ENCODE data around the gene CDH13. TPM values are rescaled to one million over a fixed set of nuclear protein-coding genes. Genes with fewer than 3 reads are reported as not detected.
A peak's percentile ranks its signal among the peaks of the same experiment; 100 is the strongest.

CDH13 gene
- total RNA-seq, 2 donors from 2014 or later, result 4.1 to 7.1 TPM

- no peak for ATAC-seq
- DNase-seq, result no peak
- intact Hi-C loops (cut with DNase I, micrococcal nuclease), result no loop called here
Observed at GRCh38 chr16:83831456-83831987, 1204.8 kb downstream of the CDH13 start.

- intact Hi-C loops (cut with DNase I, micrococcal nuclease), result no loop called here
- ATAC-seq (no peak), DNase-seq (no peak)
Observed at GRCh38 chr16:83833921-83834320, 1207.2 kb downstream of the CDH13 start.

GRCh38 chr16:83835586-83836566 is 1209.1 kb downstream of the CDH13 start:
- DNase-seq (no peak), ATAC-seq (no peak)

DNA sequence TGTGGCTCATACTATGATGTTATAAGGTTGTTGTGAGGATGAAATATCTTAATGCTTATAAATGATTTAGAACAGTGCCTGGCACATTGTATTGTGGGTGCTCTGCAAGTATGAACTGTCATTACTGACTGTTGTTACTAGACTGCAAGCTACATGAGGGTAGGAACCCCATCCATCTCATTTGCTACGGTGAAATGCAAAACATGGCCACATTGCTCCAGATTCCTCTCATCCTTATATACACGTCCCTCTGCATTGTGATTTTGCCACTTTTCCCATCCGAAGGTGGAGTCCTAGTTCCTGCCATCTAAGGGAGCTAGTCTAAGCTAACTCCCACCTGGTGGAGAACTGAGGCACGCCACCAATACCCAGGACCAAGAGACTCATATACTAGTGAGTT is 1210.8 kb downstream of the CDH13 start:
- no peak for ATAC-seq
- intact Hi-C loops (cut with DNase I, micrococcal nuclease), result no loop called here
- DNase-seq, result no peak

More at GRCh38 chr16:83835586-83836566, 1209.1 kb downstream of the CDH13 start:
- intact Hi-C loops (cut with DNase I, micrococcal nuclease), result no loop called here

DNA sequence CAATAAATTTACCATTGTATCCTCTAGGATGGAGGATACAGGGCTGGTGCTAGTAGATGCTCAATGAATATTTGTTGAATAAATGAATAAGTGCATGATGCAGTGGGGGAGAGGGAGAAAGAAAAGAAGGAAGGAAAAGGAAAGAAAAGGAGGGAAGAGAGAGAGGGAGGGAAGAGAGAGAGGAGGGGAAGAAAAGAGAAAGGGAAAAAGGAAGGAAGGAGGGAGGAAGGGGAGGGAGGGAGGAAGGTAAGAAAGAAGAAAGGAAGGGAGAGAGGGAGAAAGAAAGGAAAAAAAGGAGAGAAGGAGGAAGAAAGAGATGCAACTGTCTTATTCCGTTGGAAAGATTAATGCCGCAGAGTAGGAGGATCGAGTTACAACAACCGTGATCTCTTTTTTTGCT is 1211.4 kb downstream of the CDH13 start:
- no peak for DNase-seq
- ATAC-seq, result no peak
- intact Hi-C loops (cut with DNase I, micrococcal nuclease), result no loop called here

DNA sequence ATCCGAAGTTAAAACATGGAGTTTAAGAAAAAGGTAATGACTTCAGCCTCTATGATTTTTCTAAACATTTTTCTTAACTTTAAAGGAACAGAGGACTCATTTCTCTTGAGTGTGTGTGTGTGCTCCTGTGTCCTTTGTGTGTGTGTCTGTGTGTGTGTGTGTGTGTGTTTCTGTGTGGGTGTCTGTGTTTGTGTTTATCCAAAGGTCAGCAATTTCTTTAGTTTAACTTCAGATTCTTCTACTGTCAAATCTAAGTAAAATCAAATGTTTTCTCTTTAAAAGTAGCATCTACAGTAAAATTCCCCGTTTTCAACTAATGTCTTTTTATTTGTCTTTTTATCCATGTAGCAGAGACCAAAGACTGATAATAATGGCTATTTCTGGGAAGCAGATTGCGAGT is 1212.8 kb downstream of the CDH13 start:
- intact Hi-C loops (cut with DNase I, micrococcal nuclease), result no loop called here
- no peak for DNase-seq
- ATAC-seq, result no peak

DNA sequence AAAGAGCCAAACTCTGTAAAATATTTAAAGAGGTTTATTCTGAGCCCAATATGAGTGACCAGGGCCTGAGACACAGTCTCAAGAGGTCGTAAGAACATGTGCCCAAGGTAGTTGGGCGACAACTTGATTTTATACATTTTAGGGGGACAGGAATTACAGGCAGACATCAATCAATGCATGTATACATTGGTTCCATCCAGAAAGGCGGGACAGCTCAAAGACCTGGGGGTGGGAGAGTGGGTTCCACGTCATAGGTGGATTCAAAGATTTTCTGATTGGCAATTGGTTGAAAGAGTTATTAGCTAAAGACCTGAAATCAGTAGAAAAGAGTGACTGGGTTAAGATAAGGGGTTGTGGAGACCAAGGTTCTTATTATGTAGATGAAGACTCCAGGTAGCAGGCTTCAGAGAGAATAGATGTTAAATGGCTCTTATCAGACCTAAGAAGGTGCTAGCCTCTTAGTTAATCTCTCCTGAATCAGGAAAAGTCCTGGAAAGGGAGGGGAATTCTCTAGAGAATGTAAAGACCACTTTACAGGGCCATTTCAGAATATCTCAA is 1213.4 kb downstream of the CDH13 start:
- no peak for DNase-seq
- intact Hi-C loops (cut with DNase I, micrococcal nuclease), result no loop called here
- ATAC-seq, result no peak

- intact Hi-C loops (cut with DNase I, micrococcal nuclease), result no loop called here
- DNase-seq, result no peak
- ATAC-seq, result no peak
Observed at GRCh38 chr16:83842291-83842690, 1215.5 kb downstream of the CDH13 start.

DNA sequence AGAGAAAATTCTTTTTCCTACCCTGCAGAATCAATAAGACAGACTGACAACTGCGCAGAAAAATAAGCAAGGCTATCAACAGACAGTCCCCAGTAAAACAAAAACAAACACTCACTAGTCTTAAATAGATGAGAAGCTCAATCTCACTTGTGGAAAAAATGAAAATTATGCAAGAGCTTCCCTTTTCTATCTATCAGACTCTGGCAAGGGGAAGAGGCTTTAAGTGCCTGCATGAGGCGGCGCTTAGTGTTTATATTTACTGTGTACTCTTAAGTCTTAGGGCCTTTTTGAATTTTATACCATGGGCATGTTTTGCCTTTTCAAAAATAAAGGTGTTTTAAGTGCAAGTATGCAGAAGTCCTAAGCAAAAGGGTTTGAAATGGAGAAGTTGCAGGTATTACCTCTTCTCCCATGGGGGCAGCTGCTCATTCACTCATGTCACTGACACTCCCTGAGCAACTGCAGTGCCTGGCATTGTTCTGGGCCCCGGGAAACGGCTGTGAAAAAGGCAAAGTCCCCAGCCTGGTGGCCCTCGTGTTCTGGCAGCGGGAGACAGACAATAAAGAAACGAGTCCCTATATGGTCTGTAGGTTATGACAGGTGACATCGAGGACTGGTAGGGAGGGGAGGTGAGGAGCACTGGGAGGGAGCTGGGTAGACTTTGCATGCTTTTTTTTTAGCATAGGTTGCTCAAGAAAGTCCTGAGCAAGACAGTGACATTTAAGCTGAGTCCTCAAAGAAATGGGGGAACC is 1216.2 kb downstream of the CDH13 start:
- DNase-seq, result no peak
- intact Hi-C loops (cut with DNase I, micrococcal nuclease), result no loop called here
- ATAC-seq, result peak; percentile 17

DNA sequence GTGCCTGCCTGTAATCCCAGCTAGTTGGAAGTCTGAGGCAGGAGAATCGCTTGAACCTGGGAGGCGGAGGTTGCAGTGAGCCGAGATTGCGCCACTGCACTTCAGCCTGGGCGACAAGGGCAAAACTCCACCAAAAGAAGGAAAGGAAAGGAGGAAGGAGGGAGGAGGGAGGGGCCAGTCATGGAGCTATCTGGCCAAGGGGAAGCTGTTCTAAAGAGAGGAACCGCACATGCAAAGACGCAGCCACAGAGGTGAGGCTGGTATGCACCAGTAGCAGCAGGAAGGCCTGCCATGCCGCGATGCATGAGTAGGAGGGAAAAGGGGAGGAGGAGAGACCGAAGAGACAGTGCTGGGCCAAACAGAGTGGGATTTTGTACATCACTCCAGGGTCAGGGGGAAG is 1216.9 kb downstream of the CDH13 start:
- no peak for DNase-seq
- ATAC-seq, result no peak
- intact Hi-C loops (cut with DNase I, micrococcal nuclease), result no loop called here

DNA sequence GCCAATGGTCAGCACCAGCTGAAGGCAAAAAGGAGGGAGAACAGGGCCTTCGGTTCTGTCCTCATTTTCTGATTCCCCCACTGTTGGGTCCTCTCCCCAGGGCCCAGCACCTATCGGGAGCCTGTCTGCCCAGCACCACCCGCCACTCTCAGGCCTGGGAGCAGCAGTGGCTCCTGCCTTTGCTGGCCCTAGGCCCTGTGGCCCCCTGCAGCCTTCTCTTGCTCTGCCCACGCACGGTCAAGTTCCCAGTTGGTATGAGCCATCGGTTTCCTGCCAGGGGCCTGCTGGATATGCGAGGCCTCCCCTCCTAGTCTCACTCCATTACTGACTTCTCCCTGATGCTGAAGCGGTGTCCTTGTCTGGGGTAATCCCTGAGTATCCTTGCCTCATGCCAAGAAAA is 1218.5 kb downstream of the CDH13 start:
- intact Hi-C loops (cut with DNase I, micrococcal nuclease), result no loop called here
- no peak for DNase-seq
- no peak for ATAC-seq

DNA sequence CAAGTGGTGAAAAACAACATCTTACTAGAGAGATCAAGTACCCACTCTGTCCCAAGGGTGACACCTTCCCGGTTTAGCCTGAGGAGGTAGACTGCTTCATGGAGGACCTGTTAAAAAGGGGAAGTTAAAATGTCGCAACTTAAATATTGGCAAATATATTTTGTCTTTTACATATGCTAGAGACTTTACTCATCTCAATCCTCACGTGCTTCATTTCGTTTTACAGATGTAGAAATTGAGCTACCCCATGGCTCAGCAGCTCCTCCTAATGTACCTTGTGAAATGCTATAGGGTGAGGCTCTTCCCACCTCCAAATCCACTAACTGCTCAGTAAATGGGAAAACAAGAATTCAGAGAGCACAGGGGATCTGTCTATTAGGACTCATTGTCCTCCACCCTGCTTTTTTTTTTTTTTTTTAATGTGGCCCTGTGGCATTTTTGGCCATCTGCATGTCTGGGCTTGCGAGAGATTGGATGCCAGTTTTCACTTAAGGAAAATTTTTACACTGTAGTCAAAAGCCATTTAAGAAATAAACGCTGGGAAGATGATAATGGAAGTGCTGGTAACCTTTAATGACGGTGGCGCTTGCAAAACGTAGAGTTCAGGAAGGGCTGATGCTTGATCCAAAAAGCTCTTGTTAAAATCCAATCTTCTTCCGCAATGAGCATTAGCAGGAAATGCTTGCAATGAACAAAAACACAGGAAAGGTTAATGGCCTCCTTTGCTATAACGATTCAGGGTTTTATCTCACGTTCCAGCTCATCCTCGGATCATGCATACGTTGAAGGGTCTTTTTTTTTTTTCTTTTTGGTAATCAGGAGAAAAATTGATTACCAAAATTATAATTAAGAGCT is 1220.8 kb downstream of the CDH13 start:
- intact Hi-C loops (cut with DNase I, micrococcal nuclease), result no loop called here
- ATAC-seq (no peak), DNase-seq (no peak)

DNA sequence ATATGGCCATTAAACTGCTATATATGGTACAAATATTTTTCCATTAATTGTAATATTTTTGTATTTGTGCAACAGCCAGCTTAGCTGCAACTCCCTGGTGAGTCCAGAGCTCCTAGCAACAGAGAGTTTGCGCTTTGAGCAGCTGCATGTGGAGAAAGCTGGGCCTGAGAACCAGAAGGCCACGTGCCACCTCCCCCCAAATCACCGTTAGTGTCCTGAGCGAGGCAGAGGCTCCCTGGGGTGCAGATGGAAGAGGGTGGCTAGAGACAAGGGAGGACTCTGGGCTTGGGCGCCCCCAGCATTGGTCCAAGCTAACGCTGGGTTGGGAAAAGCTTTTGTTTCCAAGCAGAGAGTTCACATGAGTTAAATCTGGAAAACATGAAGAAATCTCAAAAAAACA is 1222.7 kb downstream of the CDH13 start:
- DNase-seq, result no peak
- intact Hi-C loops (cut with DNase I, micrococcal nuclease), result no loop called here
- ATAC-seq, result no peak

Small RNA genes within 50 kb of the gene (microRNA-seq; reads per million reads assigned to microRNA genes)
- gene MIR3182 (0 reads per million in 2 donors), gene MIR8058 (0 reads per million in 2 donors)
